Neural cell (in vitro differentiated cells): ENCODE measurements around the gene ENDOV. TPM values are rescaled to one million over a fixed set of nuclear protein-coding genes. Genes with fewer than 3 reads are reported as not detected.

ENCODE experiments used
- H2AFZ ChIP-seq: fragments of 200-600, 300-800 bp; sonication (generic), shearing (Covaris generic); 2 replicates; pipeline ENCODE4 v1.6.0; 2014; ENCODE audit warnings: low read depth, mild to moderate bottlenecking, antibody characterized with exemption, low read length, moderate library complexity
- H3F3A ChIP-seq: fragments of 200-600 bp; shearing (Covaris generic); 2 replicates; pipeline ENCODE4 v1.6.1; 2016; ENCODE audit warnings: mild to moderate bottlenecking, moderate library complexity, mixed read lengths, antibody characterized with exemption, low read length; ENCODE audit not compliant: insufficient read depth, poor library complexity, severe bottlenecking
- H3K27ac ChIP-seq: fragments of 200-600, 300-800 bp; sonication (generic), shearing (Covaris generic); 2 replicates; pipeline ENCODE4 v1.5.1; 2014; ENCODE audit warnings: mild to moderate bottlenecking, low read length, moderate library complexity
- H3K27me3 ChIP-seq: fragments of 300-800, 200-600 bp; sonication (generic), shearing (Covaris generic); 2 replicates; pipeline ENCODE4 v1.6.0; 2014; ENCODE audit warnings: mild to moderate bottlenecking, low read depth, low read length, moderate library complexity; ENCODE audit not compliant: insufficient read depth
- H3K36me3 ChIP-seq: fragments of 300-800, 200-600 bp; sonication (generic), shearing (Covaris generic); 2 replicates; pipeline ENCODE4 v1.5.1; 2014; ENCODE audit warnings: mild to moderate bottlenecking, antibody characterized with exemption, low read length, moderate library complexity; ENCODE audit not compliant: insufficient read depth
- H3K4me2 ChIP-seq: fragments of 300-800, 200-600 bp; sonication (generic), shearing (Covaris generic); 2 replicates; pipeline ENCODE4 v1.6.0; 2014; ENCODE audit warnings: mild to moderate bottlenecking, low read length
- H3K4me3 ChIP-seq: fragments of 300-800, 200-600 bp; sonication (generic), shearing (Covaris generic); 2 replicates; pipeline ENCODE4 v1.5.1; 2014; ENCODE audit warnings: mild to moderate bottlenecking, low read length, moderate library complexity
- H3K79me2 ChIP-seq: fragments of 200-600 bp; shearing (Covaris generic); replicated peaks from 2 replicates; pipeline ENCODE4 v1.6.0; 2014; ENCODE audit warnings: mild to moderate bottlenecking, low read length, moderate library complexity; ENCODE audit not compliant: insufficient read depth
- H3K9ac ChIP-seq: fragments of 300-800, 200-600 bp; sonication (generic), shearing (Covaris generic); 2 replicates; pipeline ENCODE4 v1.6.1; 2016; ENCODE audit warnings: mild to moderate bottlenecking, low read length, mixed read lengths
- H3K9me2 ChIP-seq: fragments of 200-600 bp; shearing (Covaris generic); 2 replicates; pipeline ENCODE4 v1.6.1; 2016; ENCODE audit warnings: mild to moderate bottlenecking, low read length, mixed read lengths; ENCODE audit not compliant: insufficient read depth
- H3K9me3 ChIP-seq: fragments of 200-600, 300-800 bp; sonication (generic), shearing (Covaris generic); 2 replicates; pipeline ENCODE4 v1.6.1; 2016; ENCODE audit warnings: mild to moderate bottlenecking, mixed run types, low read length, moderate library complexity, mixed read lengths
- H4K20me1 ChIP-seq: fragments of 200-600 bp; shearing (Covaris generic); 2 replicates; pipeline ENCODE4 v1.6.1; 2016; ENCODE audit warnings: mild to moderate bottlenecking, mixed run types; ENCODE audit not compliant: insufficient read depth
- CTCF ChIP-seq: fragments of 450-650 bp; IDR thresholded peaks from 2 replicates; pipeline ENCODE4 v1.5.1; 2014; ENCODE audit warnings: antibody characterized with exemption, mild to moderate bottlenecking, moderate library complexity; ENCODE audit not compliant: poor library complexity, severe bottlenecking
- EP300 ChIP-seq: fragments of 450-650 bp; conservative IDR thresholded peaks from 2 replicates; pipeline ENCODE4 v1.6.1; 2014; ENCODE audit warnings: antibody characterized with exemption, mild to moderate bottlenecking, moderate library complexity; ENCODE audit not compliant: poor library complexity, severe bottlenecking
- EZH2 ChIP-seq: fragments of 200-600, 300-800 bp; shearing (Covaris generic), sonication (generic); IDR thresholded peaks from 2 replicates; pipeline ENCODE4 v1.6.1; 2014; ENCODE audit warnings: antibody characterized with exemption, low read length, borderline replicate concordance, mild to moderate bottlenecking; ENCODE audit not compliant: insufficient read depth, poor library complexity, severe bottlenecking
- MXI1 ChIP-seq: fragments of 450-650 bp; conservative IDR thresholded peaks from 2 replicates; pipeline ENCODE4 v1.6.1; 2014; ENCODE audit warnings: antibody characterized with exemption, mild to moderate bottlenecking; ENCODE audit not compliant: poor library complexity, severe bottlenecking
- POLR2AphosphoS5 ChIP-seq: IDR thresholded peaks from 2 replicates; pipeline ENCODE4 v1.6.1; 2012
- RAD21 ChIP-seq: fragments of 450-650 bp; conservative IDR thresholded peaks from 2 replicates; pipeline ENCODE4 v1.6.1; 2014; ENCODE audit warnings: antibody characterized with exemption, mild to moderate bottlenecking, moderate library complexity
- REST ChIP-seq: IDR thresholded peaks from 2 replicates; pipeline ENCODE4 v1.6.1; 2012; ENCODE audit warnings: borderline replicate concordance
- SMC3 ChIP-seq: fragments of 450-650 bp; conservative IDR thresholded peaks from 2 replicates; pipeline ENCODE4 v1.6.1; 2014; ENCODE audit warnings: antibody characterized with exemption, mild to moderate bottlenecking, moderate library complexity; ENCODE audit not compliant: poor library complexity
- TAF1 ChIP-seq: IDR thresholded peaks from 2 replicates; pipeline ENCODE4 v1.6.1; 2012; ENCODE audit warnings: low read depth
- polyA plus RNA-seq: library from polyadenylated mRNA; depleted of rRNA; stranded (reverse); fragments of >200 nt; gene quantifications from 2 replicates; pipeline ENCODE4 v1.2.3, GENCODE V29; 2014

ENDOV gene
- polyA plus RNA-seq, 1 donor from 2014 or later: 31.2 TPM

- H2AFZ ChIP-seq: no peak overlapping the region
- no peak overlapping the region for H3K9ac ChIP-seq
- H3K36me3 ChIP-seq: no peaks in the 10 kb centered on the region
- H3K4me2 ChIP-seq: no peak overlapping the region
- H3K79me2 ChIP-seq: peaks cover 8% of the 10 kb centered on the region
- H4K20me1 ChIP-seq: no peaks in the 10 kb centered on the region
- no peaks in the 10 kb centered on the region for H3F3A ChIP-seq
- no peaks in the 10 kb centered on the region for H3K27me3 ChIP-seq
- no peak overlapping the region for H3K4me3 ChIP-seq
- TF ChIP-seq EP300: no peak
- TF ChIP-seq MXI1: no peak
- no peak for TF ChIP-seq POLR2AphosphoS5
- no peak for TF ChIP-seq CTCF
- no peak overlapping the region for H3K27ac ChIP-seq
- no peaks in the 10 kb centered on the region for H3K9me3 ChIP-seq
- no peaks in the 10 kb centered on the region for H3K9me2 ChIP-seq
Measured at GRCh38 chr17:80421381-80422090, 6.6 kb downstream of the ENDOV start.

DNA sequence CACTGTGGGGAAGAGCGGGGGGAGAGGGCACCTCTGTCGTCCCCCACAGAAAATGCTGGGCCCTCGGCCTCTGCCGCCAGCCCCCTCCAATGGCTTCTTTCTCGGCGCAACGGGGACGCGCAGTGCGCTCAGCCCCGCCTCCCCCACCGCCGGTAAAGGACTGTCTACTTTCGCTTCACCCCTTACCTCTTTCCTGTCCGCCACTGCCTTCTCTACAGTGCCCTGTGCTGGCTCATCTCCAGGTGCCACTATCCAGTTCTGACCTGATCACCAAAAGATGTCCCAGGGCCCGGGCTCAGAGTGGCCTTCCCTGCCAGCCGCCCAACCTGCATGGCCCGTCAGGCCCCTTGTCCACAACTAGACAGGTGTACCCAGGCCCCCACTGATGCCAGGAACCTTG, 7.3 kb downstream of the ENDOV start:
- Histone ChIP-seq H3K79me2 (peaks cover under 1% of the 10 kb centered on the region), H3K27me3 (no peaks in the 10 kb centered on the region), H3K4me3 (no peak overlapping the region), H3F3A (no peaks in the 10 kb centered on the region), H3K27ac (no peak overlapping the region), H4K20me1 (no peaks in the 10 kb centered on the region), H3K9ac (no peak overlapping the region), H3K9me2 (no peaks in the 10 kb centered on the region), H3K9me3 (no peaks in the 10 kb centered on the region), H3K4me2 (no peak overlapping the region), H3K36me3 (no peaks in the 10 kb centered on the region), H2AFZ (no peak overlapping the region)
- TF ChIP-seq RAD21: no peak
- no peak for TF ChIP-seq EZH2
- no peak for TF ChIP-seq EP300
- TF ChIP-seq CTCF: no peak
- TF ChIP-seq REST: no peak
- no peak for TF ChIP-seq POLR2AphosphoS5
- no peak for TF ChIP-seq SMC3
- no peak for TF ChIP-seq TAF1
